ENCODE measurements around the gene CRIP1.
A peak's percentile ranks its signal among the peaks of the same experiment; 100 is the strongest.

Gene CRIP1

GRCh38 chr14:105532735-105533141, 46.1 kb downstream of the CRIP1 start:
- TF ChIP-seq EZH2phosphoT487 (IDR thresholded peaks at IDR 0.05; ENCODE audit: low read depth) (no peak), CTCF (IDR thresholded peaks at IDR 0.05; ENCODE audit: low read depth, low read length) (peak; percentile 46)
- H3K4me1 ChIP-seq (ENCODE audit: low read length) = no peaks in the 10 kb centered on the region
- no peaks in the 10 kb centered on the region for H3K36me3 ChIP-seq (replicated peaks; ENCODE audit: low read depth, low read length)
- H3K9me3 ChIP-seq (ENCODE audit: insufficient read depth, low read length) = no peaks in the 10 kb centered on the region
- H3K4me2 ChIP-seq (ENCODE audit: low read length) = peak overlapping the region; percentile 15; the same call in 1 of the 2 replicates
- no peak overlapping the region for H3K27ac ChIP-seq (ENCODE audit: low read length)
- no peak overlapping the region for H3K9ac ChIP-seq (ENCODE audit: low read length)
- H3K4me3 ChIP-seq (ENCODE audit: low read length) = no peak overlapping the region
- peaks cover 20% of the 10 kb centered on the region for H3K27me3 ChIP-seq (ENCODE audit: low read depth, low read length)
- no peaks in the 10 kb centered on the region for H3K79me2 ChIP-seq (ENCODE audit: low read length)
- peak overlapping the region; percentile 73 for H2AFZ ChIP-seq (ENCODE audit: low read depth, low read length)
- no peaks in the 10 kb centered on the region for H4K20me1 ChIP-seq (ENCODE audit: insufficient read depth, low read length)

- Histone ChIP-seq H3K4me2 (ENCODE audit: low read length) (no peak overlapping the region), H3K9me3 (ENCODE audit: insufficient read depth, low read length) (no peaks in the 10 kb centered on the region), H3K9ac (ENCODE audit: low read length) (no peak overlapping the region), H2AFZ (ENCODE audit: low read depth, low read length) (no peak overlapping the region), H3K4me3 (ENCODE audit: low read length) (no peak overlapping the region), H4K20me1 (ENCODE audit: insufficient read depth, low read length) (no peaks in the 10 kb centered on the region), H3K79me2 (ENCODE audit: low read length) (no peaks in the 10 kb centered on the region), H3K4me1 (ENCODE audit: low read length) (no peaks in the 10 kb centered on the region), H3K36me3 (replicated peaks; ENCODE audit: low read depth, low read length) (no peaks in the 10 kb centered on the region), H3K27ac (ENCODE audit: low read length) (no peak overlapping the region), H3K27me3 (ENCODE audit: low read depth, low read length) (peaks cover 20% of the 10 kb centered on the region)
- TF ChIP-seq CTCF (IDR thresholded peaks at IDR 0.05; ENCODE audit: low read depth, low read length) = no peak
- no peak for TF ChIP-seq EZH2phosphoT487 (IDR thresholded peaks at IDR 0.05; ENCODE audit: low read depth)
Measured at GRCh38 chr14:105533391-105533790, 46.7 kb downstream of the CRIP1 start.

GRCh38 chr14:105533811-105534498, 47.3 kb downstream of the CRIP1 start:
- Histone ChIP-seq H3K4me3 (ENCODE audit: low read length) (no peak overlapping the region), H4K20me1 (ENCODE audit: insufficient read depth, low read length) (no peaks in the 10 kb centered on the region), H3K27me3 (ENCODE audit: low read depth, low read length) (peaks cover 20% of the 10 kb centered on the region), H3K79me2 (ENCODE audit: low read length) (no peaks in the 10 kb centered on the region), H2AFZ (ENCODE audit: low read depth, low read length) (no peak overlapping the region), H3K36me3 (replicated peaks; ENCODE audit: low read depth, low read length) (no peaks in the 10 kb centered on the region), H3K4me1 (ENCODE audit: low read length) (no peaks in the 10 kb centered on the region), H3K4me2 (ENCODE audit: low read length) (no peak overlapping the region), H3K9ac (ENCODE audit: low read length) (no peak overlapping the region), H3K9me3 (ENCODE audit: insufficient read depth, low read length) (no peaks in the 10 kb centered on the region), H3K27ac (ENCODE audit: low read length) (no peak overlapping the region)
- no peak for TF ChIP-seq CTCF (IDR thresholded peaks at IDR 0.05; ENCODE audit: low read depth, low read length)
- TF ChIP-seq EZH2phosphoT487 (IDR thresholded peaks at IDR 0.05; ENCODE audit: low read depth) = no peak

GRCh38 chr14:105534586-105534985, 47.9 kb downstream of the CRIP1 start:
- Histone ChIP-seq H3K27me3 (ENCODE audit: low read depth, low read length) (peaks cover 20% of the 10 kb centered on the region), H3K9ac (ENCODE audit: low read length) (no peak overlapping the region), H4K20me1 (ENCODE audit: insufficient read depth, low read length) (no peaks in the 10 kb centered on the region), H2AFZ (ENCODE audit: low read depth, low read length) (no peak overlapping the region), H3K9me3 (ENCODE audit: insufficient read depth, low read length) (no peaks in the 10 kb centered on the region), H3K4me1 (ENCODE audit: low read length) (no peaks in the 10 kb centered on the region), H3K4me2 (ENCODE audit: low read length) (no peak overlapping the region), H3K79me2 (ENCODE audit: low read length) (no peaks in the 10 kb centered on the region), H3K4me3 (ENCODE audit: low read length) (no peak overlapping the region), H3K27ac (ENCODE audit: low read length) (no peak overlapping the region), H3K36me3 (replicated peaks; ENCODE audit: low read depth, low read length) (no peaks in the 10 kb centered on the region)
- no peak for TF ChIP-seq EZH2phosphoT487 (IDR thresholded peaks at IDR 0.05; ENCODE audit: low read depth)
- TF ChIP-seq CTCF (IDR thresholded peaks at IDR 0.05; ENCODE audit: low read depth, low read length) = no peak

All from OCI-LY3 (cell line).